Measurements from ENCODE around the gene SDR42E2. TPM values are rescaled to one million over a fixed set of nuclear protein-coding genes. Genes with fewer than 3 reads are reported as not detected.

SDR42E2 gene
- total and polyA plus RNA-seq, 10 of the 15 experiments (the other 5 are each of a cell fraction or from before 2014, with no cell fraction given): 0.01 to 0.09 (median 0.08) TPM; not detected in 4

GRCh38 chr16:22235839-22236745 is 73.8 kb downstream of the SDR42E2 start:
- BruUV-seq (replicated peaks): no TSS peak
- no peak for DNase-seq (ENCODE audit: low read depth, low spot score)
- Histone ChIP-seq H3K9me3 (replicated peaks; ENCODE audit: control insufficient read depth, insufficient read depth, low read length) (no peaks in the 10 kb centered on the region), H3K36me3 (ENCODE audit: control insufficient read depth in 2 of 2, insufficient read depth in 2 of 2, low read length in 1 of 2) (peaks cover 4 to 7% of the 10 kb centered on the region in 2 experiments; a peak in 3 of 4 replicates), H3K4me2 (ENCODE audit: control insufficient read depth, insufficient read depth) (no peak overlapping the region), H3K27ac (ENCODE audit: control insufficient read depth, insufficient read depth) (no peak overlapping the region), H3K79me2 (ENCODE audit: control insufficient read depth, insufficient read depth, low read length) (no peaks in the 10 kb centered on the region; the same call in 1 of the 2 replicates), H3K4me3 (no peak overlapping the region), H3K9ac (ENCODE audit: control insufficient read depth, insufficient read depth, low read length) (no peak overlapping the region), H3K27me3 (replicated peaks in 1 of 2; ENCODE audit: control insufficient read depth in 2 of 2, insufficient read depth in 2 of 2, low read length in 1 of 2) (no peaks in the 10 kb centered on the region), H3K4me1 (ENCODE audit: control insufficient read depth, insufficient read depth, low read length) (peaks cover 8% of the 10 kb centered on the region), H2AFZ (ENCODE audit: control insufficient read depth, low read depth, low read length) (no peak overlapping the region), H4K20me1 (ENCODE audit: control insufficient read depth, insufficient read depth) (no peaks in the 10 kb centered on the region)
- ChIA-PET POLR2A (interaction anchor here (0.9 kb wide), 1 partner anchor 17 kb away, joined by 3 read pairs; no protein-coding TSS in a partner anchor), CTCF (interaction anchor here (0.9 kb wide), 1 partner anchor 44 kb away, joined by 3 read pairs; no protein-coding TSS in a partner anchor), RAD21 (ENCODE audit: unreplicated experiment) (no interaction called here), SMC1A (ENCODE audit: uncharacterized antibody, unreplicated experiment) (interaction anchor here (1.1 kb wide), 1 partner anchor 20 kb away, joined by 3 read pairs; no protein-coding TSS in a partner anchor)
- no peak for ATAC-seq
- 98% methylated on average over 9 of the region's 9 CpGs for WGBS (ENCODE audit: insufficient coverage, insufficient replicate concordance, low lambda C conversion rate, missing lambda C conversion rate)
- intact Hi-C loops (cut with micrococcal nuclease; ENCODE audit: unreplicated experiment): no loop called here
- in situ Hi-C loops (cut with MboI): no loop called here
- no peak for FAIRE-seq
- TF ChIP-seq BMI1 (IDR thresholded peaks at IDR 0.05; ENCODE audit: borderline replicate concordance): no peak
- no peak for TF ChIP-seq ZZZ3 (IDR thresholded peaks at IDR 0.05; ENCODE audit: control insufficient read depth, insufficient read length, low read depth)
- no peak for TF ChIP-seq SIN3A (IDR thresholded peaks at IDR 0.05; ENCODE audit: low read depth, low read length)
- TF ChIP-seq RBBP5 (conservative IDR thresholded peaks at IDR 0.05): no peak
- TF ChIP-seq ZBTB4 (CRISPR knock-in tag; IDR thresholded peaks at IDR 0.05): no peak
- no peak for TF ChIP-seq ETV6 (conservative IDR thresholded peaks at IDR 0.05 in 1 of 2, IDR thresholded peaks at IDR 0.05 in 1 of 2; ENCODE audit: borderline replicate concordance in 1 of 2, low read depth in 1 of 2)
- no peak for TF ChIP-seq CTCF (IDR thresholded peaks at IDR 0.05 in 2 of 3, conservative IDR thresholded peaks at IDR 0.05 in 1 of 3; ENCODE audit: control insufficient read depth in 2 of 3, extremely low read depth in 1 of 3, insufficient read depth in 1 of 3, low read depth in 3 of 3, low read length in 3 of 3)
- TF ChIP-seq ZSCAN29 (IDR thresholded peaks at IDR 0.05): no peak
- TF ChIP-seq SKIL (IDR thresholded peaks at IDR 0.05; ENCODE audit: low read depth, poor library complexity, severe bottlenecking): no peak
- TF ChIP-seq CREM (IDR thresholded peaks at IDR 0.05; ENCODE audit: low read depth): no peak
- TF ChIP-seq CBFB (IDR thresholded peaks at IDR 0.05; ENCODE audit: low read depth): no peak
- no peak for TF ChIP-seq TAF1 (IDR thresholded peaks at IDR 0.05; ENCODE audit: borderline replicate concordance, low read depth, low read length)
- no peak for TF ChIP-seq BHLHE40 (IDR thresholded peaks at IDR 0.05; ENCODE audit: borderline replicate concordance in 1 of 2, low read depth in 2 of 2, low read length in 1 of 2)
- no peak for TF ChIP-seq ZBED1 (IDR thresholded peaks at IDR 0.05; ENCODE audit: borderline replicate concordance)
- no peak for TF ChIP-seq MEF2B (IDR thresholded peaks at IDR 0.05; ENCODE audit: partially characterized antibody, poor library complexity, severe bottlenecking)

Measured in GM12878 (cell line).